Measurements from ENCODE around the gene PSMB7. TPM values are rescaled to one million over a fixed set of nuclear protein-coding genes. Genes with fewer than 3 reads are reported as not detected.

Gene PSMB7
- total RNA-seq, 1 experiment from 2014 or later = 187 TPM

- no peak for TF ChIP-seq RORB (CRISPR knock-in tag; IDR thresholded peaks at IDR 0.05)
- no peak for TF ChIP-seq ATF1 (CRISPR knock-in tag; IDR thresholded peaks at IDR 0.05)
- TF ChIP-seq ZNF263 (CRISPR knock-in tag; IDR thresholded peaks at IDR 0.05; ENCODE audit: low read depth) = no peak
Observed at GRCh38 chr9:124347968-124348358, 67.3 kb downstream of the PSMB7 start (continued).

- Mint-ChIP-seq H3K9me3 (no peaks in the 10 kb centered on the region), H3K4me3 (no peak overlapping the region), H3K4me1 (peaks cover 5% of the 10 kb centered on the region), H3K27me3 (ENCODE audit: low read depth) (no peaks in the 10 kb centered on the region), H3K27ac (no peak overlapping the region), H3K36me3 (peaks cover 24% of the 10 kb centered on the region)
- TF ChIP-seq CBFB (CRISPR knock-in tag; IDR thresholded peaks at IDR 0.05; ENCODE audit: low read depth) = no peak
- no peak for TF ChIP-seq ZNF396 (CRISPR knock-in tag; IDR thresholded peaks at IDR 0.05; ENCODE audit: borderline replicate concordance)
- no peak for TF ChIP-seq E2F4 (CRISPR knock-in tag; IDR thresholded peaks at IDR 0.05; ENCODE audit: borderline replicate concordance, low read depth)
- TF ChIP-seq TCF7 (CRISPR knock-in tag; IDR thresholded peaks at IDR 0.05; ENCODE audit: low read depth) = no peak
- no peak for TF ChIP-seq HMGXB4 (CRISPR knock-in tag; IDR thresholded peaks at IDR 0.05)
- no peak for TF ChIP-seq FOXP1 (CRISPR knock-in tag; IDR thresholded peaks at IDR 0.05; ENCODE audit: borderline replicate concordance)
- ATAC-seq (no peak), DNase-seq (ENCODE audit: low spot score) (no peak)
- CTCF ChIA-PET = interaction anchor here (0.5 to 2.0 kb wide), 3 partner anchors 10 to 995 kb away, joined by 4 to 6 read pairs (median 5); no protein-coding TSS in a partner anchor
- POLR2A ChIA-PET = interaction anchor here (0.5 kb wide), 1 partner anchor 553 kb away, joined by 3 read pairs; no protein-coding TSS in a partner anchor
Observed at GRCh38 chr9:124347206-124347967, 67.9 kb downstream of the PSMB7 start.

GRCh38 chr9:124346347-124347163 lies 68.7 kb downstream of the PSMB7 start:
- H3K27me3 Mint-ChIP-seq (ENCODE audit: low read depth) = no peaks in the 10 kb centered on the region
- no peak overlapping the region for H3K4me3 Mint-ChIP-seq
- no peak overlapping the region for H3K27ac Mint-ChIP-seq
- peaks cover 16% of the 10 kb centered on the region for H3K36me3 Mint-ChIP-seq
- H3K4me1 Mint-ChIP-seq = peaks cover 5% of the 10 kb centered on the region
- no peak for TF ChIP-seq MYBL2 (CRISPR knock-in tag; IDR thresholded peaks at IDR 0.05)
- no peak for TF ChIP-seq PRDM15 (CRISPR knock-in tag; IDR thresholded peaks at IDR 0.05)
- TF ChIP-seq E2F1 (CRISPR knock-in tag; IDR thresholded peaks at IDR 0.05) = no peak
- no peak for TF ChIP-seq CREM (CRISPR knock-in tag; IDR thresholded peaks at IDR 0.05)
- no peak for DNase-seq (ENCODE audit: low spot score)
- POLR2A ChIA-PET = no interaction called here
- no peaks in the 10 kb centered on the region for H3K9me3 Mint-ChIP-seq
- CTCF ChIA-PET = interaction anchor here (0.5 to 2.0 kb wide), 3 partner anchors 11 to 994 kb away, joined by 4 to 6 read pairs (median 5); no protein-coding TSS in a partner anchor
- ATAC-seq = no peak

All from WTC11 (cell line).